GM18505 (cell line): Measurements from ENCODE around the gene ST7.
"Not testable (repeated sequence)": the region's sequence is repeated elsewhere in the genome, so short reads cannot be mapped to it uniquely, and the experiment has no call there.

Experiments
- ATAC-seq: cut with Tn5 transposase; IDR thresholded peaks from one replicate; pipeline ENCODE4 v1.9.1; 2021; ENCODE audit not compliant: unreplicated experiment
- POLR2A ChIP-seq: IDR thresholded peaks from 4 replicates; pipeline ENCODE4 v1.6.1; 2011; ENCODE audit warnings: borderline replicate concordance; ENCODE audit not compliant: insufficient read depth, insufficient read length; ENCODE audit errors: extremely low read depth

ST7 gene

DNA sequence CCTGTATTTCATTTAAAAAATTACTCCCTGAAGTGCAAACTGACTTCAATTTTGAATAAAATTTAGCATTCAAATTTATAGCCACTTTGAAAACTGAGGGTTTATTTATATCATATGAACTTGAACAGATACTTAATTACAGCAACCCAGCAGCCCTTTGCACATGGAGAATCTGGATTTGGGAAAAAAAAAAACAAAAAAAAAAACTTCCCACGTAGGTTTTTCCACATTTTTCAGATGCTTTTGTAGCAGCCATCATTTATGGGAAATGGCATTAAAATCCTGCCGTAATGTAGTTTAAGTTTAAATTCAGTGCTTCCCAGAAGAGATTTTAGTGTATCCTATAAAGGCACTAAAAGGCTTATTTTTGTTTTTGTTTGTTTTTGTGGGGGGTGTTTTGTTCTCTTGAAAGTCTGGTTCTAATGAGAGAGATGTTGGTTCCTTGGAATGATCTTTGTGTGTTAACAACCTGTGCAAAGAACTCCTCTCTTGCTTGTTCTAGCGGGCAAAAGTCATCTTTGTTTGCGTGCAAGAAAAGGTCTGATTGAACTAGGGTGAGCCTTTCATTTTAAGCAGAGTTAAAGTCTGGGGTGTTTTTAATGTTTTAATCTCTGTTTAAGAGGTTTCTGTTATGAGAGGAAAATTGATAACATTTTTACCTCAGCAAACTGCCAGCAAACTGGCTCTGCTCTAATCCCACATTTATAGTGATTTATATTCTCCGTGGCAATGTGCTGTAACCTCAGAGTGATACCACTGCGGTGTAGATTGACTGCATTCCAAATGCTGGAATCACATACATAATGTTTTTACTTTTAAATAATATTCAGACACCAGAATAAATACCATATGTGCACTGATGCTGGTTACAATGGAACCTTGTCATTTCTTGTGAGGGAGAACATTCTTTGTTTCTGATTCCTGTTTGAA lies 264.1 kb downstream of the ST7 start:
- ATAC-seq, result no peak
- no peak for TF ChIP-seq POLR2A

DNA sequence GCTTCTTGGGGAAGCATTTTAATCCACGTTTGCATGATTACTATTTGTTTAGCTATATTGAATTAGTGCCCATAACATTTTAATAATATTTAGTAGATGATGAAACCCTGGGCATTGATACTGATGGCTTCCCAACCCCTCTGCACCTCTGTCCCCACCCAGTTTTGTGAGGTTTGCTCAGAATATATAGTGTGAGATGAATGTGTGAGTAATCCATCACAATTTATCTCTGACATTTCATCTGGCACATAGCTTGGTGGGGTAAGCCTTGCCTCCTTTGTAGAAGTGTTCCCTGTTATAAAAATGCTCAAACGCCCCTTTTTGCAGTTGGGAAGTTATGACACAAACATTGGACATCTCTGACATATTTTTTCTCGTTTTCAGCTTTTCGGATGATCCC lies 265.4 kb downstream of the ST7 start:
- ATAC-seq, result no peak
- TF ChIP-seq POLR2A, result no peak

DNA sequence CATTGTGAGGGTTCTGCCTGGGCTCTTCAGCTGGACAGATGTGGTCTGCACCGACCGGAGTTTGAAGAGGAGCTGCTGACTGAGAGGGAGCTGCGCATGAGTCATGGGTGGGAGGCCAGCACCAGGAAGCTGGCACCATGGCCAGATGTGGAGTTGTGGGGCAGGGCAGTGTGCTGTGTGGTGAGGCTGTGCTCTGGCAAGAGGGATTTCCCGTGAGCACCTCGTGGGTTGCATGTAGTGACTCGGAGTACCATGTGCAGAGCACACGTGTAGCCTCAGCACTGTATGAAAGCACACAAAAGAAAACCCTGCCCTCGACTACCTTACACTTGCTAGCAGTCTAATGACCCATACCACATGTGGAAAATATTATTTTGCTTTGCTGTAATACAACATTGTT lies 266.2 kb downstream of the ST7 start:
- no peak for ATAC-seq
- TF ChIP-seq POLR2A, result no peak

DNA sequence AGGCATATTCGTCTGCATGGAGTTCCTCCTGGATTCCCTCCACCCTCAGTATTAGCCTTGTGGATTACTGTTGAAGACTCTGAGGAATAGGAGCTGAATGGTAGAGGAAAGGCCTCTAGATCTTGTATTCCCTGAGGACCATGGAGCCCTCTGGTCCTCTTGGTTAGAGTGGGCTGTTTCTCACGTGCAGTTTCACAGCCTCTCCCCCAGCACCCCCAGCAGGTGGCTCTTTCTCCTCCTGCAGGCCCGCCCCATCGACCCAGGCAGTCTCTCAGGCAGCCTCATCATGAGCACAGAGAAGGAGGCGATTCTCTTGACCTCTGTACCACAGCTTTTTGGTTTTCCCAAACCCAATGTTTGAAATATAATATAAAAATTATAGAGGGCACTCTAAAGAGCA lies 267.5 kb downstream of the ST7 start:
- no peak for TF ChIP-seq POLR2A
- ATAC-seq, result no peak

DNA sequence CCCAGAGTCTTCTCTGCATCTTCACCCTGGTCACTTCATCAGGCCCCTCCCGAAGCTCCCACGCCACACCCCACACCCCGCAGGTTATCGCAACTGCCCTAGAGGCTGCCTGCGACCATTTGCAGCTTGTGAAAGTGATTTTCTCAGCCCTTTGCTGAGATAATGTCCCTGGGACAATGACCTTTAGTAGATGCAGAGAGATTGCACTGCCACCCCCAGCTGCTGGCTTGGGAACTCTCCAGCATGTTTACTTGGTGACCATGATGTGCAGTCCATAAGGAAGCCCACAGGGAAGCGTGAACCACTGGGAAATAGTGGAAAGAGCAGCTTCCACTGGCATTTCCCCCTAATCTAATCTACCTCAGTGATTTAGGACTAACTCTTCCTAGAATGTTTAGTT lies 272.2 kb downstream of the ST7 start:
- TF ChIP-seq POLR2A, result no peak
- no peak for ATAC-seq

DNA sequence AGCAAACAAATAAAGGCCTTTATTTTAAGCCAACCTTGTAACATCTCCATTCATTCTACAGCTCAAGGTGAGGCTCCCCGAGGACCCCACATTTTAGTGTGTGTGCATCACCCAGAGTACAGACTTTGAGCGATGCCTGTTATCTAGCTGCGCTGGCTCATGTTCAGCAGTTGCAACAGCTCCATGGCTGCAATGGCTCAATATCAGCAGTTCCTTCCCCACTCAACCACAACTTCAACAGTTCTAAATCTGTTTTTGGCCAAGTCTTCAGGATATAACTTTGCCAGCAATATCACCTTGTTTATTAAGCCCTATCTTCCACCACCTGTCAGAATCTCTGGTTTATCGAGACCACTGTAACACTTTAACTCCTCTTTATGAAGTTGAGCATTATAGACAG lies 273.8 kb downstream of the ST7 start:
- no peak for ATAC-seq
- no peak for TF ChIP-seq POLR2A

DNA sequence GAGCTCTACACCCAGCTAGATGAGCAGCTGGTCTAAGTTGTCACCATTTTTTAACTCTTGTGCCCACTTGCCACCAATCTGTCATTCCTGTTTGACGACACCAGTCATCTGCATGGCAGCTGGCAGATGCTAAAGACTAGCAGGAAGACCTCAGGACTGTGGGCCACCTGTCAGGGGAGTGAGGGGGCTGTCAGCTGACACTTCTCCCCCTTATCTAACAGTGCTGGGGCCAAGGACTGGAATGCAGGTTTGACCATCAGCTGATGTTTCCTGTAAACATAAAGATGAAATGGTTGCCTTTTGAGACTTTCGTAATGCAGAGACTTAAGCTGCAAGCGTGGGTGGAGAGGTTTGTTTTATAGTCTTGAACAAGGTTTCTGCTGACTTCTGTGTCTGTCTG lies 276.0 kb downstream of the ST7 start:
- ATAC-seq, result no peak
- TF ChIP-seq POLR2A, result no peak

DNA sequence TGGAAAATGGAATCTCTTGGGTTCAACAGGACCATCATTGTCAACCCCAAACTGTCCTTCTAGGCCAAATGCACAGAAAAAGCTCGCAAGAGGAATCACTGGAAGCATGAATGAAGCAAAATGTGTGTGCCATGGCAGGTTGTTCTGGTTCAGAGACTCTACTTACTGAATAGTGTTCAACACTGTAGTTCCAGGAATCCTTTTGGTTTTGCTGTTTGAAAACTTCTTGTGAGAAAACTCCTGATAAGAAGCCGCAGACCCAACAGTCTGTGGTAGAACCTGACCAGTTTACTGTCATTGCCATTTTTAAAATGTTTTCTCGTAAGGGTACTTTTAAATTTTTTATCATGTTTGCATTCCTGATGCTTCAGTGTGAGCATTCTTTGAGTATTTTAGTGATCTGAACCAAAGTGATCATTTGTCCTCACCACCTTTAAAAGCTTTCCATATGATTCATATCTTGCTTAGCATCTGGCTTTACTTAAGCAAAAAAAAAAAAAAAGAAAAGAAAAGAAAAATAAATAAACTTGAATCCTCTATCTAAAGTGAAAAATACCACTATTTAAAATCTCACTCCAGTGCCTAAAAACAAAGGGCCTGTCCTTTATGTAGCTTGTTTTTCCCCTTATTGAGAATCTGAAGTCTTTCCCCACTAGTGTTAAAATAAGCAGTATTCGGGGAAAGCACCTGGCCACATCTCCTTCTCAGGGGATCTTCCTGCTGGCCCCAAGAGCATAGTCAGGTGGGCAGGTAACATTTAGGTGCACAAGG lies 277.2 kb downstream of the ST7 start:
- TF ChIP-seq POLR2A, result no peak
- ATAC-seq, result peak; percentile 64

DNA sequence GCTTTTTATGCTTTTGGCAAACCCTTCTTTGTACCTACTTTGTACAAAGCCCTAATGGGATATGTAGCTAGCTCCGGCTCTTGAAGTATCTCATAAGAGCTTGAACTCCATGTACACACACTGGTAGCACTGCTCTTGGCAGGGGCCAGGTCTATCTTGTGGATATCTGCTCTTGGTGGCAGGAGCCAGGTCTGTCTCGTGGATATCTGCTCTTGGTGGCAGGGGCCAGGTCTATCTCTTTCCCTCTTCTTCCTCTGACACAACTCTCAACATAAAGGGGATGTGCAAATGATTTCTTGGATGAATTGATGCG lies 277.7 kb downstream of the ST7 start:
- peak; percentile 42 for ATAC-seq

DNA sequence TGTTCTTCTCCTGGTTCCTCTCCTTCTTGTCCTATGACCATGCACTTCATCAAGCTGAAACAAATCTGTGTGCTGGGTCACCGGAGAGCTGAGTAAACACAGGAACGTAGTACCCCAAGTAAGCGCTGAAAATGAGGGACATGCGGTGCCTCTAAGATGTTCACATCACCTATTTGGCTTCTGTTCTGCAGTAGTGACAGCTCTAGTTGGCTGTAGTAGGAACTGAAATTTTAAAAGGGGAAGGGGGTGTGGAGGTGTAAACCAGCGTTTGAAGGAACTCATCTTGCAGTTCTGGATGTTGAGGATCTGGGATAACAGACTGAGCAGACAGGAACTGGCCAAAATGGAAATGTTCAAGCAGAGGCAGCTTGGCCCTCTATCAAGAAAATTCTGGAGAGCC lies 284.3 kb downstream of the ST7 start:
- no peak for TF ChIP-seq POLR2A
- ATAC-seq, result no peak

More for the DNA sequence above, 277.7 kb downstream of the ST7 start:
- no peak for TF ChIP-seq POLR2A

DNA sequence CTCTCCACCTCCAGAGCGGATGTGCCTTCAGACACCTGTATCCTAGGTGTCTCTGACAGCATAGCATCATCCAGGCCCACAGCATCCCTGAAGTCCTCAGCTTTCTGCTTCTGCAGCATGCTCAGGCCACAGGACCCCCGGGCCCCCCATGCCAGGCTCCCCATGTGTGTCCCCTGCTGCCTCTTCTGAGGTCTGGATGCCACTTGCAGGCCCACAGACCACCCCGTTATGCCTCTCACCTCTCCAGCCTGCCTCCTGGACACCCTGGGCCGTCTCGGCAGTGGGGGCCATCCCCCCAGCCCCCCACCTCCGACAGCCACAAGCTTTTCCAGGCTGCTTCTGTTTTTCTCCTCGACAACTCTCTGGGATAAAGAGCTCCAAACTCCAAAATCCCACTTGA lies 285.2 kb downstream of the ST7 start:
- no peak for ATAC-seq
- no peak for TF ChIP-seq POLR2A

DNA sequence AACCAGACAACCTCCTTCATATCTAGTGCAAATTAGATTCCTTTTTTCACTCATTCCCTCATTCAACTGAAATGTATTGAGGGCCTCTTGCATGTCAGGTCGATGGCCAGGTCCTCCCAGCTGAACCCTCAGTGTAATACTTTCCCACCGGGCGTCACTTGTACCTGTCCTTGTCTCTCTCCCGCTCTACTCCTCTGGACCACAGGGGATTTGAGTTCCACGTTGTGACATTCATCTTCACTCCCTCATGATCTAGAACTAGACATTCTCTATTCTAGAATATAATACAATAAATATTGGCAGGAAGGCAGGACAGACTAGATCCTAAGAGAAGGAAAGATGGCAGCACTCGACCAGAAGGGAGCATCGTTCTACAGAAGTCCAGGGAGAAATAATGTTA lies 285.6 kb downstream of the ST7 start:
- ATAC-seq, result no peak
- no peak for TF ChIP-seq POLR2A

DNA sequence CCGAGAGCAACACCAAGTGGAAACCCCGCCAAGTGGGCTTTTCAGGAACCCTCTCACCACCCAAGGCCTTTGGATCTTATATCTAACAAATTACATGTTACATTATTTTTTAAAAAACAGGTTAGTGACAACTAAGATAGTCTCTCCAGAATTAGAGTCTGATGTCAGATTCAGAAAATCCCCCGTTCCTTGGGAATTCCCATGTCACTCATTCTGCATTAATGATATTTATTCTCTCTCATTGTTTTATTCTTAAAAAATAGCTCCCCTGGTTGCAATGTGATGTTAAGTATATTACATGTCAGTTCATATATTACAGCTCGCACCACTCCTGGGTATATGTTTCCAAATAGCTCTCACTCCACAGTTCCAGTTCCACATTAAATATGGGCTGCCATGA lies 287.8 kb downstream of the ST7 start:
- TF ChIP-seq POLR2A, result no peak
- no peak for ATAC-seq

DNA sequence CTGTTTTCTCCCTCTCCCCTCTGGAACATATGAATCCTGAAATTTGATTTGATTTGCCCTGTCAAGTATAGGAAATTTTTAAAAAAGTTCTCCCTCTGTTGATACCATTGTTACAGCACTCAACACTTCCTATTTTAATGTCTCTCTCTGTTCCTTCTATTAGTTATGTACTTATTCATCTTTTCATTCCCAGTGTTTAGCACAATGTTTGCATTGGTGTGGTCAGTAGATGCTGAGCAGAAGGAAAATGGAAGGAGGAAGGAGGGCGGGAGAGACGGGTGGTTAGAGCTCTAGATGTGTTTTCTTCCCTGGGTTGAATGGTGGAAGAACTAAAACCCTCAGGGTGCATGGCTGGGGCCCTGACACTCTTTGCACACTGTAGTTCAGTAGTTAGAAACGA lies 290.1 kb downstream of the ST7 start:
- TF ChIP-seq POLR2A, result no peak
- no peak for ATAC-seq

DNA sequence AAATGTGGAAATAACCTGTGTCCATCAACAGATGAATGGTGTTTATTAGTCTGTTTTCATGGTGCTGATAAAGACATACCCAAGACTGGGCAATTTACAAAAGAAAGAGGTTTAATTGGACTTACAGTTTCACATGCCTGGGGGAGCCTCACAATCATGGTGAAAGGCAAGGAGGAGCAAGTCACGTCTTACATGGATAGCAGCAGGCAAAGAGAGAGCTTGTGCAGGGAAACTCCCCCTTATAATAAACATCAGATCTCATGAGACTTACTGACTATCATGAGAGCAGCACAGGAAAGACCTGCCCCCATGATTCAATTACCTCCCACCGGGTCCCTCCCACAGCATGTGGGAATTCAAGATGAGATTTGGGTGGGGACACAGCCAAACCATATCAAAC lies 292.4 kb downstream of the ST7 start:
- ATAC-seq, result not testable (repeated sequence)

DNA sequence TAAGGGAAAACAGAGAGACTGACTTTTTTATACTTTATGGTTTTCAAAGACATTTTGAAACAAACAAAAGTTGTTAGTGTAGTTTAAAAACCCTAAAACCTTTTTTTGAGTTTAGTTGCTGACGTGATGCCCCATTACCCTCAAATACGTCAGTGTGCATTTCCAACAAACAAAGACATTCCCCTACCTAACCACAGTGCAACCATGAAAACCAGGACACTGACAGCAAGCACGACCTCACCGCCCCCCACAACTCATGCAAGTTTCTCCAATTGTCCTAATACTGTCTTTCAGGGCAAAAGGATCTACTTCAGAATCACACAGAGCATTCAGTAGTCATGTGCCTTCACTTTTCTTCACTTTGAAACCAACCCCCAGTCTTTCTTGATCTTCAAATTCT lies 294.5 kb downstream of the ST7 start:
- no peak for TF ChIP-seq POLR2A
- no peak for ATAC-seq
